H9 (cell line): ENCODE results near the gene HDAC2. TPM values are rescaled to one million over a fixed set of nuclear protein-coding genes. Genes with fewer than 3 reads are reported as not detected.

Experiments used
- DNase-seq: peaks from one replicate; pipeline ENCODE4 v3.0.0-alpha.2; 2017
- H2AFZ ChIP-seq: one replicate; pipeline ENCODE4 v1.6.1; 2013; ENCODE audit warnings: mild to moderate bottlenecking, low read length, control low read depth, moderate library complexity
- H2AK5ac ChIP-seq: 2 replicates; pipeline ENCODE4 v1.6.1; 2013; ENCODE audit warnings: low read length, control low read depth, mixed read lengths; ENCODE audit not compliant: insufficient read length
- H2BK120ac ChIP-seq: one replicate; pipeline ENCODE4 v1.6.1; 2013; ENCODE audit warnings: low read depth, mild to moderate bottlenecking, low read length, control low read depth, inconsistent platforms; ENCODE audit not compliant: poor library complexity, severe bottlenecking
- H2BK12ac ChIP-seq: 2 replicates; pipeline ENCODE4 v1.6.1; 2013; ENCODE audit warnings: low read length, control low read depth, mixed read lengths, low read depth; ENCODE audit not compliant: insufficient read length
- H2BK15ac ChIP-seq: 2 replicates; pipeline ENCODE4 v1.6.1; 2013; ENCODE audit warnings: low read depth, low read length, control low read depth
- H2BK20ac ChIP-seq: one replicate; pipeline ENCODE4 v1.6.1; 2013; ENCODE audit warnings: low read depth, mild to moderate bottlenecking, low read length, control low read depth, inconsistent platforms; ENCODE audit not compliant: poor library complexity, severe bottlenecking
- H2BK5ac ChIP-seq: 2 replicates; pipeline ENCODE4 v1.6.1; 2013; ENCODE audit warnings: low read length, control low read depth, mixed read lengths; ENCODE audit not compliant: insufficient read length
- H3K14ac ChIP-seq: 2 replicates; pipeline ENCODE4 v1.6.1; 2013; ENCODE audit warnings: low read length, control low read depth; ENCODE audit not compliant: insufficient read depth
- H3K18ac ChIP-seq: 2 replicates; pipeline ENCODE4 v1.6.1; 2013; ENCODE audit warnings: low read depth, mild to moderate bottlenecking, mixed read lengths, low read length, control low read depth; ENCODE audit not compliant: insufficient read length
- H3K23ac ChIP-seq: 2 replicates; pipeline ENCODE4 v1.6.1; 2013; ENCODE audit warnings: low read length, control low read depth, mixed read lengths, low read depth; ENCODE audit not compliant: insufficient read length
- H3K23me2 ChIP-seq: 2 replicates; pipeline ENCODE4 v1.6.1; 2013; ENCODE audit warnings: low read depth, mild to moderate bottlenecking, mixed read lengths, low read length, control low read depth; ENCODE audit not compliant: insufficient read length, poor library complexity, severe bottlenecking
- H3K27ac ChIP-seq: 2 replicates; pipeline ENCODE4 v1.5.1; 2013; ENCODE audit warnings: low read length, control low read depth, mixed read lengths, low read depth; ENCODE audit not compliant: insufficient read length
- H3K27me3 ChIP-seq: 2 replicates; pipeline ENCODE4 v1.6.1; 2013; ENCODE audit warnings: low read length, control low read depth, inconsistent platforms; ENCODE audit not compliant: insufficient read depth
- H3K4ac ChIP-seq: 2 replicates; pipeline ENCODE4 v1.6.1; 2013; ENCODE audit warnings: low read depth, mild to moderate bottlenecking, control low read depth, inconsistent platforms, low read length, moderate library complexity
- H3K4me1 ChIP-seq: 2 replicates; pipeline ENCODE4 v1.6.1; 2013; ENCODE audit warnings: low read length, control low read depth, inconsistent platforms; ENCODE audit not compliant: insufficient read depth
- H3K4me2 ChIP-seq: 2 replicates; pipeline ENCODE4 v1.6.1; 2013; ENCODE audit warnings: low read length, control low read depth, mixed read lengths; ENCODE audit not compliant: insufficient read length, insufficient read depth
- H3K56ac ChIP-seq: 2 replicates; pipeline ENCODE4 v1.6.1; 2013; ENCODE audit warnings: low read depth, mild to moderate bottlenecking, mixed read lengths, low read length, control low read depth; ENCODE audit not compliant: insufficient read length
- H3K79me1 ChIP-seq: 2 replicates; pipeline ENCODE4 v1.6.1; 2013; ENCODE audit warnings: low read depth, mild to moderate bottlenecking, moderate library complexity, low read length, control low read depth, inconsistent platforms; ENCODE audit not compliant: insufficient read depth, poor library complexity, severe bottlenecking
- H3K79me2 ChIP-seq: 2 replicates; pipeline ENCODE4 v1.6.1; 2013; ENCODE audit warnings: low read length, control low read depth, inconsistent platforms; ENCODE audit not compliant: insufficient read depth
- H3K9ac ChIP-seq: 2 replicates; pipeline ENCODE4 v1.6.1; 2013; ENCODE audit warnings: low read length, control low read depth, mixed read lengths; ENCODE audit not compliant: insufficient read length; ENCODE audit errors: extremely low read depth
- H3K9me3 ChIP-seq: one replicate; pipeline ENCODE4 v1.6.1; 2013; ENCODE audit warnings: low read depth, low read length, inconsistent platforms; ENCODE audit not compliant: control insufficient read depth
- H3T11ph ChIP-seq: one replicate; pipeline ENCODE4 v1.6.1; 2013; ENCODE audit warnings: mild to moderate bottlenecking, low read length, control low read depth, inconsistent platforms
- H4K20me1 ChIP-seq: one replicate; pipeline ENCODE4 v1.6.1; 2013; ENCODE audit not compliant: control insufficient read depth, insufficient read length, insufficient read depth
- H4K5ac ChIP-seq: 2 replicates; pipeline ENCODE4 v1.6.1; 2013; ENCODE audit warnings: low read depth, mild to moderate bottlenecking, mixed read lengths, low read length, control low read depth; ENCODE audit not compliant: insufficient read length
- H4K8ac ChIP-seq: replicated peaks from 2 replicates; pipeline ENCODE4 v1.6.1; 2013; ENCODE audit warnings: low read length, control low read depth, mixed read lengths, low read depth; ENCODE audit not compliant: insufficient read length
- H4K91ac ChIP-seq: 2 replicates; pipeline ENCODE4 v1.6.1; 2013; ENCODE audit warnings: low read depth, mild to moderate bottlenecking, moderate library complexity, mixed read lengths, low read length, control low read depth; ENCODE audit not compliant: insufficient read length
- H3K27ac Mint-ChIP-seq, 3 experiments: 2 replicates in 2 of 3; 3 replicates in 1 of 3; pipeline ENCODE4 v1.8.0; 2020 to 2021; ENCODE audit warnings: mixed read lengths in 3 of 3, mild to moderate bottlenecking in 1 of 3, moderate library complexity in 1 of 3
- H3K27me3 Mint-ChIP-seq: 2 replicates; pipeline ENCODE4 v1.8.0; 2021; ENCODE audit warnings: low read depth, mild to moderate bottlenecking, moderate library complexity, mixed read lengths
- H3K36me3 Mint-ChIP-seq, 3 experiments: 2 replicates in 2 of 3; 3 replicates in 1 of 3; pipeline ENCODE4 v1.8.0; 2020 to 2021; ENCODE audit warnings: low read depth in 3 of 3, mixed read lengths in 3 of 3; ENCODE audit not compliant: insufficient read depth in 1 of 3
- H3K4me1 Mint-ChIP-seq, 2 experiments: 2 replicates each; pipeline ENCODE4 v1.8.0; 2020; ENCODE audit warnings: mixed read lengths in 2 of 2
- H3K4me3 Mint-ChIP-seq, 2 experiments: 2 replicates in 1 of 2; 3 replicates in 1 of 2; pipeline ENCODE4 v1.8.0; 2020 to 2021; ENCODE audit warnings: mild to moderate bottlenecking in 2 of 2, mixed read lengths in 2 of 2, moderate library complexity in 1 of 2
- H3K9me3 Mint-ChIP-seq, 2 experiments: 2 replicates in 1 of 2; 3 replicates in 1 of 2; pipeline ENCODE4 v1.8.0; 2020; ENCODE audit warnings: mild to moderate bottlenecking in 2 of 2, mixed read lengths in 2 of 2, moderate library complexity in 1 of 2
- CTCF ChIP-seq: fragments of 200-600 bp; sonication (generic); conservative IDR thresholded peaks from 3 replicates; pipeline ENCODE4 v1.8.0; 2021; ENCODE audit warnings: antibody characterized with exemption, mild to moderate bottlenecking
- WGBS: extraction: QIAGEN DNeasy Blood & Tissue Kit; methylation state at CpG from one replicate; pipeline ENCODE4 v1.1.7; 2013; ENCODE audit warnings: missing lambda C conversion rate, low lambda C conversion rate, mixed read lengths; ENCODE audit not compliant: insufficient read length; ENCODE audit errors: extremely low coverage; 5-methylcytosine and 5-hydroxymethylcytosine counted together
- total RNA-seq: library from RNA; stranded (reverse); gene quantifications from 2 replicates; pipeline ENCODE4 v1.2.1, GENCODE V29; 2021

Gene HDAC2
- total RNA-seq, 1 experiment from 2014 or later, result 330 TPM

GRCh38 chr6:113927001-113927400, 43.9 kb downstream of the HDAC2 start:
- peaks cover 23% of the 10 kb centered on the region in 2 experiments for H3K9me3 Mint-ChIP-seq
- Histone ChIP-seq H3K79me2 (no peaks in the 10 kb centered on the region), H4K8ac (no peak overlapping the region), H4K5ac (no peak overlapping the region), H2AK5ac (no peak overlapping the region), H2BK5ac (no peak overlapping the region), H3T11ph (no peak overlapping the region), H3K9ac (no peak overlapping the region), H2BK120ac (no peak overlapping the region), H3K56ac (no peak overlapping the region), H2BK12ac (no peak overlapping the region), H3K18ac (no peak overlapping the region), H4K91ac (no peak overlapping the region), H3K27ac (no peak overlapping the region), H3K79me1 (no peaks in the 10 kb centered on the region), H2AFZ (no peak overlapping the region), H3K23me2 (no peaks in the 10 kb centered on the region), H3K14ac (no peak overlapping the region), H3K4me2 (no peak overlapping the region), H4K20me1 (no peaks in the 10 kb centered on the region), H2BK15ac (no peak overlapping the region), H3K4ac (no peak overlapping the region), H3K23ac (no peak overlapping the region), H3K4me1 (no peaks in the 10 kb centered on the region), H2BK20ac (no peak overlapping the region), H3K27me3 (no peaks in the 10 kb centered on the region), H3K9me3 (no peaks in the 10 kb centered on the region)
- no peak for TF ChIP-seq CTCF
- H3K36me3 Mint-ChIP-seq, result peaks cover 10 to 26% (median 20%) of the 10 kb centered on the region in 3 experiments
- no peak overlapping the region for H3K27ac Mint-ChIP-seq
- H3K4me1 Mint-ChIP-seq, result no peaks in the 10 kb centered on the region
- H3K27me3 Mint-ChIP-seq, result peaks cover 2% of the 10 kb centered on the region; the same call in 1 of the 2 replicates
- WGBS, result no CpG with 5 or more reads among the region's 2 CpGs
- H3K4me3 Mint-ChIP-seq, result no peak overlapping the region
- no peak for DNase-seq
